ENCODE measurements around the gene PIP5K1B.

DNA sequence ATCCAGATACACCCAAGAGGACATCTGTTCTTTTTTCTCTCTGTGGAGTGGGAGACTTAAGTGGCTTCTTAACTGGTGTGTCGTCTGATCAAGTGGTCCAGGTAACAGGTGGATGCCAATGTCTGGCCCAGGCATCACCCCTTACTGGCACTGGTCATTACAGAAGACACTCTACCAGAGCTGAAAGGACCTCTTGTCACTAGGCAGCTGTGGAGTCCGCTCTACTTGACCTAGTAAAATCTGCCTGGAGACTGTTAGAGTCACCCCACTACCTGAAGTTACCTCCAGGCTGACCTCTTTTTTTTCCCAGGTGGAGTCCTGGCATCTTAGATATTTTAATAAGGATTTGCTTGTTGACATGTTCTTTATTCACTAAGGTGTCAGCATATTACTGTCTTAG lies 353.1 kb downstream of the PIP5K1B start:
- TF ChIP-seq, protein P1, sequence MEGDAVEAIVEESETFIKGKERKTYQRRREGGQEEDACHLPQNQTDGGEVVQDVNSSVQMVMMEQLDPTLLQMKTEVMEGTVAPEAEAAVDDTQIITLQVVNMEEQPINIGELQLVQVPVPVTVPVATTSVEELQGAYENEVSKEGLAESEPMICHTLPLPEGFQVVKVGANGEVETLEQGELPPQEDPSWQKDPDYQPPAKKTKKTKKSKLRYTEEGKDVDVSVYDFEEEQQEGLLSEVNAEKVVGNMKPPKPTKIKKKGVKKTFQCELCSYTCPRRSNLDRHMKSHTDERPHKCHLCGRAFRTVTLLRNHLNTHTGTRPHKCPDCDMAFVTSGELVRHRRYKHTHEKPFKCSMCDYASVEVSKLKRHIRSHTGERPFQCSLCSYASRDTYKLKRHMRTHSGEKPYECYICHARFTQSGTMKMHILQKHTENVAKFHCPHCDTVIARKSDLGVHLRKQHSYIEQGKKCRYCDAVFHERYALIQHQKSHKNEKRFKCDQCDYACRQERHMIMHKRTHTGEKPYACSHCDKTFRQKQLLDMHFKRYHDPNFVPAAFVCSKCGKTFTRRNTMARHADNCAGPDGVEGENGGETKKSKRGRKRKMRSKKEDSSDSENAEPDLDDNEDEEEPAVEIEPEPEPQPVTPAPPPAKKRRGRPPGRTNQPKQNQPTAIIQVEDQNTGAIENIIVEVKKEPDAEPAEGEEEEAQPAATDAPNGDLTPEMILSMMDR (IDR thresholded peaks at IDR 0.05; ENCODE audit: borderline replicate concordance, extremely low read depth, low read length, poor library complexity, severe bottlenecking): no peak
- TF ChIP-seq EZH2 (IDR thresholded peaks at IDR 0.05; ENCODE audit: borderline replicate concordance, low read depth, low read length, severe bottlenecking): no peak
